Caco-2 (cell line): ENCODE measurements around the gene VTI1A. TPM values are rescaled to one million over a fixed set of nuclear protein-coding genes. Genes with fewer than 3 reads are reported as not detected.

ENCODE experiments used
- BruUV-seq: library from RNA; stranded (reverse); fragments of 400-500 nt; replicated peaks from 2 replicates; lab custom pipeline; 2021; lab: Mats Ljungman, UMichigan
- CTCF ChIA-PET: fragments of 300-600 bp; sonication (Branson Sonifier 250); formaldehyde crosslinking; loops from one replicate; lab custom pipeline; 2022; ENCODE audit warnings: antibody characterized with exemption; lab: Charles Lee
- POLR2A ChIA-PET: fragments of 300-600 bp; sonication (Branson Sonifier 250); formaldehyde crosslinking; loops from one replicate; lab custom pipeline; 2022; ENCODE audit warnings: antibody characterized with exemption; lab: Charles Lee
- DNase-seq, 2 experiments: peaks; one replicate each; pipeline versions ENCODE4 v3.0.0 to v3.0.0-alpha.2; 2020 to 2022
- H3K27me3 ChIP-seq: replicated peaks from 2 replicates; pipeline ENCODE4 v1.6.0; 2011; ENCODE audit warnings: low read length; ENCODE audit not compliant: control insufficient read depth, insufficient read depth
- H3K36me3 ChIP-seq: 2 replicates; pipeline ENCODE4 v1.5.1; 2011; ENCODE audit warnings: low read length; ENCODE audit not compliant: control insufficient read depth, insufficient read depth
- H3K4me1 ChIP-seq: fragments of 250-450 bp; sonication (Bioruptor Pico); 2 replicates; pipeline ENCODE4 v1.5.1; 2020; ENCODE audit warnings: mild to moderate bottlenecking
- H3K4me3 ChIP-seq: 2 replicates; pipeline ENCODE4 v1.5.1; 2011; ENCODE audit warnings: low read depth, mild to moderate bottlenecking, control low read depth, low read length
- H3K9me3 ChIP-seq: fragments of 250-450 bp; sonication (Bioruptor Pico); 2 replicates; pipeline ENCODE4 v1.5.1; 2020; ENCODE audit warnings: mild to moderate bottlenecking, moderate library complexity
- H3K27ac Mint-ChIP-seq: one replicate; pipeline ENCODE4 v1.8.0; 2022; ENCODE audit warnings: mixed read lengths; ENCODE audit not compliant: unreplicated experiment
- H3K27me3 Mint-ChIP-seq: one replicate; pipeline ENCODE4 v1.8.0; 2022; ENCODE audit warnings: mixed read lengths; ENCODE audit not compliant: insufficient read depth, unreplicated experiment
- H3K36me3 Mint-ChIP-seq: one replicate; pipeline ENCODE4 v1.8.0; 2022; ENCODE audit warnings: mild to moderate bottlenecking, mixed read lengths; ENCODE audit not compliant: insufficient read depth, unreplicated experiment
- H3K4me1 Mint-ChIP-seq: one replicate; pipeline ENCODE4 v1.8.0; 2022; ENCODE audit warnings: low read depth, mixed read lengths; ENCODE audit not compliant: unreplicated experiment
- H3K4me3 Mint-ChIP-seq: one replicate; pipeline ENCODE4 v1.8.0; 2022; ENCODE audit warnings: mild to moderate bottlenecking, moderate library complexity, mixed read lengths; ENCODE audit not compliant: unreplicated experiment
- H3K9me3 Mint-ChIP-seq: one replicate; pipeline ENCODE4 v1.8.0; 2022; ENCODE audit warnings: mixed read lengths; ENCODE audit not compliant: unreplicated experiment
- intact Hi-C: fragments of 100-400 bp; cut with micrococcal nuclease; formaldehyde crosslinking; loops from one replicate; pipeline ENCODE4 v1.10.0; 2022; ENCODE audit not compliant: unreplicated experiment
- total RNA-seq: library from RNA; stranded (reverse); gene quantifications from 2 replicates; pipeline ENCODE4 v1.2.3, GENCODE V29; 2022
- TF ChIP-seq, protein P1 (sequence below), 2 experiments: fragments of 200-600 bp in 1 of 2; IDR thresholded peaks; 1 replicate in 1 of 2; 2 replicates in 1 of 2; pipeline versions ENCODE4 v1.5.1 to v1.8.0; 2011 to 2022; ENCODE audit warnings: antibody characterized with exemption in 1 of 2, control low read depth in 1 of 2, inconsistent platforms in 1 of 2, low read depth in 1 of 2, low read length in 1 of 2, mild to moderate bottlenecking in 1 of 2, moderate library complexity in 1 of 2; ENCODE audit not compliant: insufficient read depth in 1 of 2, severe bottlenecking in 1 of 2, unreplicated experiment in 1 of 2

The VTI1A gene
- total RNA-seq, 1 experiment from 2014 or later: 45.6 TPM

DNA sequence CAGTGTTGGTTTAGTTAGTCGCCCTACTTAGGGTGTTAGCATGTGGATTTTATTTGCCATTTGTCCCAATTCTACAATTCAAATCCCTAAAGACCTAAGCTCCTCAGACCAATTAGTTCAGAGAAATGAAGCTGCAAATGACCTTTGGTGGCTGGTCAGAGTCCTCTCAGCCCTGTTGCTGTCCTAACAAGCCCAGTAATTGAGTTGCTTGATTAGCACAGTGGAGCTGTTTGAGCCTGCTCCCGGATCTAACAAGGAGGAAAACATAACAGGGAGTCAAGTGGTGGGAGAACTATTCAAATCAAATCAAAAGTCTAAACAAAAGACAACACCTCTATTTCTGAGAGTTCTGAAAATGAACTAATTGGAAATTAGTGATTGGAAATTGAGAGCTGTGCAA, 22.4 kb upstream of the VTI1A start:
- BruUV-seq: no TSS peak
- intact Hi-C loops: loop anchor here (5.0 kb wide), 1 partner anchor 52 kb away; the partner anchor contains the start of gene ACSL5
- Histone ChIP-seq H3K9me3 (no peaks in the 10 kb centered on the region), H3K27me3 (no peaks in the 10 kb centered on the region), H3K4me1 (no peaks in the 10 kb centered on the region), H3K4me3 (no peak overlapping the region), H3K36me3 (peaks cover 2% of the 10 kb centered on the region; the same call in 1 of the 2 replicates)
- TF ChIP-seq, protein P1, sequence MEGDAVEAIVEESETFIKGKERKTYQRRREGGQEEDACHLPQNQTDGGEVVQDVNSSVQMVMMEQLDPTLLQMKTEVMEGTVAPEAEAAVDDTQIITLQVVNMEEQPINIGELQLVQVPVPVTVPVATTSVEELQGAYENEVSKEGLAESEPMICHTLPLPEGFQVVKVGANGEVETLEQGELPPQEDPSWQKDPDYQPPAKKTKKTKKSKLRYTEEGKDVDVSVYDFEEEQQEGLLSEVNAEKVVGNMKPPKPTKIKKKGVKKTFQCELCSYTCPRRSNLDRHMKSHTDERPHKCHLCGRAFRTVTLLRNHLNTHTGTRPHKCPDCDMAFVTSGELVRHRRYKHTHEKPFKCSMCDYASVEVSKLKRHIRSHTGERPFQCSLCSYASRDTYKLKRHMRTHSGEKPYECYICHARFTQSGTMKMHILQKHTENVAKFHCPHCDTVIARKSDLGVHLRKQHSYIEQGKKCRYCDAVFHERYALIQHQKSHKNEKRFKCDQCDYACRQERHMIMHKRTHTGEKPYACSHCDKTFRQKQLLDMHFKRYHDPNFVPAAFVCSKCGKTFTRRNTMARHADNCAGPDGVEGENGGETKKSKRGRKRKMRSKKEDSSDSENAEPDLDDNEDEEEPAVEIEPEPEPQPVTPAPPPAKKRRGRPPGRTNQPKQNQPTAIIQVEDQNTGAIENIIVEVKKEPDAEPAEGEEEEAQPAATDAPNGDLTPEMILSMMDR (IDR thresholded peaks at IDR 0.05; ENCODE audit: insufficient read depth in 1 of 2, low read depth in 1 of 2, low read length in 1 of 2, severe bottlenecking in 1 of 2, unreplicated experiment in 1 of 2): no peak
- H3K27ac Mint-ChIP-seq: no peak overlapping the region
- H3K4me3 Mint-ChIP-seq: no peak overlapping the region
- no peaks in the 10 kb centered on the region for H3K27me3 Mint-ChIP-seq
- no peaks in the 10 kb centered on the region for H3K9me3 Mint-ChIP-seq
- H3K4me1 Mint-ChIP-seq: no peaks in the 10 kb centered on the region
- ChIA-PET POLR2A (no interaction called here), CTCF (interaction anchor here (1.0 kb wide), 2 partner anchors 10 to 47 kb away, joined by 3 read pairs; no protein-coding TSS in a partner anchor)
- DNase-seq: no peak
- H3K36me3 Mint-ChIP-seq: peaks cover 28% of the 10 kb centered on the region

DNA sequence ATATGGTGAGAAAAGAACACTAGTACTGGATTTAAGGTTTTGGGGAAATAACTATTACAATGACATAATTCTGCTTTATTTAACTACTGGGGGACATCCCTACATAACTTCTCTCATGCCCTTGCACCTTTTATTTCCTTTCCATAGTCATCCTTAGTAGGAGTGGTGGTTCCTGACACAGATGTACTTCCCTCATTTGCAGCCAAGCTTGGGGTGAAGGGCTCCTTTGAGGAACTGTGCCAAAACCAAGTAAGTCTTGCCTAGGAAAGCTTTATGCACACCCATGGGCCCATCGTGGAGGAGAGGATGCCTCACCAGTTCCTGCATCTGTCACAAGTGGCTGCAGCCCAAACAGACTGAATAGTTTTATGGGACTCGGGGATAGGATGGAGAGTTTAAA, 20.9 kb upstream of the VTI1A start:
- CTCF ChIA-PET: interaction anchor here (1.2 kb wide), 1 partner anchor 10 kb away, joined by 3 read pairs; no protein-coding TSS in a partner anchor
- no peaks in the 10 kb centered on the region for H3K9me3 Mint-ChIP-seq
- no peaks in the 10 kb centered on the region for H3K27me3 Mint-ChIP-seq
- DNase-seq: no peak
- Histone ChIP-seq H3K27me3 (no peaks in the 10 kb centered on the region), H3K9me3 (no peaks in the 10 kb centered on the region), H3K4me3 (no peak overlapping the region), H3K4me1 (no peaks in the 10 kb centered on the region), H3K36me3 (peaks cover 2% of the 10 kb centered on the region; the same call in 1 of the 2 replicates)
- no peaks in the 10 kb centered on the region for H3K4me1 Mint-ChIP-seq
- TF ChIP-seq, protein P1 (IDR thresholded peaks at IDR 0.05; ENCODE audit: insufficient read depth in 1 of 2, low read depth in 1 of 2, low read length in 1 of 2, severe bottlenecking in 1 of 2, unreplicated experiment in 1 of 2): no peak
- POLR2A ChIA-PET: no interaction called here
- intact Hi-C loops: no loop called here
- peaks cover 33% of the 10 kb centered on the region for H3K36me3 Mint-ChIP-seq
- H3K27ac Mint-ChIP-seq: no peak overlapping the region
- BruUV-seq: no TSS peak
- H3K4me3 Mint-ChIP-seq: no peak overlapping the region

DNA sequence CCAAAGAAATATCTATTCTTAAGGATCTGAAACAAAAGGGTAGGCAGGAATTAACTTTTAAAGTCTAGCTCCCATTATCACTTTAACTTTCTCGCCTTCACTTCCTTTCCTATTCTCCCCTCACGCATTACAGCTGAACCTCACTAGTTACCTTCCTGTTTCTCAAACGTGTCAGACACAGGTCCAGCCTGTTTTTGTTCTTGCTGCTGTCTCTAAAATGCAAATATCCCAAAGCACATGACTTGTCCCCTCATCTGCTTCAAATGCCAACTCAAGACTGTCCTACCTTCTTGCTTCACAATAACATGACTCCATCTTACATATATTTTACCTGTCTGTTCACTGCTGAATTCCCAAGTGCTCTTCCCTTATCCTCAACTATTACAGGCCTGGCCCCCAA, 17.9 kb upstream of the VTI1A start:
- no TSS peak for BruUV-seq
- H3K4me1 Mint-ChIP-seq: no peaks in the 10 kb centered on the region
- no peaks in the 10 kb centered on the region for H3K9me3 ChIP-seq
- CTCF ChIA-PET: interaction anchor here (0.6 kb wide), 1 partner anchor 44 kb away, joined by 3 read pairs; no protein-coding TSS in a partner anchor
- TF ChIP-seq, protein P1 (IDR thresholded peaks at IDR 0.05; ENCODE audit: insufficient read depth in 1 of 2, low read depth in 1 of 2, low read length in 1 of 2, severe bottlenecking in 1 of 2, unreplicated experiment in 1 of 2): no peak
- no peaks in the 10 kb centered on the region for H3K4me1 ChIP-seq
- no peak overlapping the region for H3K4me3 ChIP-seq
- DNase-seq: no peak
- intact Hi-C loops: no loop called here
- no peaks in the 10 kb centered on the region for H3K27me3 ChIP-seq
- H3K27me3 Mint-ChIP-seq: no peaks in the 10 kb centered on the region
- peaks cover 43% of the 10 kb centered on the region for H3K36me3 Mint-ChIP-seq
- POLR2A ChIA-PET: interaction anchor here (0.6 kb wide), 1 partner anchor 159 kb away, joined by 3 read pairs; no protein-coding TSS in a partner anchor
- no peak overlapping the region for H3K4me3 Mint-ChIP-seq
- peaks cover 2% of the 10 kb centered on the region; the same call in 1 of the 2 replicates for H3K36me3 ChIP-seq
- H3K9me3 Mint-ChIP-seq: no peaks in the 10 kb centered on the region
- no peak overlapping the region for H3K27ac Mint-ChIP-seq
